Inflammatory macrophage treated with lipopolysaccharide for 1 hour (primary cell): ENCODE results near the gene HMGA1.

ENCODE experiments used
- DNase-seq, 2 donors: peaks; one replicate each; pipeline ENCODE4 v3.0.0-alpha.2; 2020 to 2022

HMGA1 gene

GRCh38 chr6:34223956-34224940 lies 12.4 kb upstream of the HMGA1 start:
- DNase-seq = peak; percentile 96 to 97

- no peak for DNase-seq
These were observed 11.1 kb upstream of the HMGA1 start for GRCh38 chr6:34225551-34225950.

- no peak for DNase-seq
These were observed 10.6 kb upstream of the HMGA1 start for GRCh38 chr6:34226066-34226465.

- peak; percentile 41 to 53 for DNase-seq
These were observed 9.7 kb upstream of the HMGA1 start for GRCh38 chr6:34226731-34227586.

GRCh38 chr6:34227761-34228421 lies 8.8 kb upstream of the HMGA1 start:
- DNase-seq = peak in 1 of 2 donors; percentile 60

GRCh38 chr6:34229877-34230276 lies 6.8 kb upstream of the HMGA1 start:
- no peak for DNase-seq

GRCh38 chr6:34230653-34231371 lies 5.9 kb upstream of the HMGA1 start:
- DNase-seq = peak; percentile 49 to 50

- DNase-seq = no peak
These were observed 4.9 kb upstream of the HMGA1 start for GRCh38 chr6:34231566-34232336.

- no peak for DNase-seq
These were observed 3.8 kb upstream of the HMGA1 start for GRCh38 chr6:34232901-34233300.

GRCh38 chr6:34233867-34234266 lies 2.8 kb upstream of the HMGA1 start:
- DNase-seq = no peak

- no peak for DNase-seq
These were observed 1.9 kb upstream of the HMGA1 start for GRCh38 chr6:34234667-34235306.

- DNase-seq = peak; percentile 56 to 60
These were observed 1.2 kb upstream of the HMGA1 start for GRCh38 chr6:34235307-34236130.

- DNase-seq = no peak
These were observed 586 bp upstream of the HMGA1 start for GRCh38 chr6:34236131-34236442.

- DNase-seq = no peak
These were observed 646 bp downstream of the HMGA1 start for GRCh38 chr6:34237316-34237721.

- DNase-seq = no peak
These were observed 1.3 kb downstream of the HMGA1 start for GRCh38 chr6:34237722-34238584.

GRCh38 chr6:34238585-34239499 lies 2.2 kb downstream of the HMGA1 start:
- DNase-seq = no peak

GRCh38 chr6:34239500-34239825 lies 2.8 kb downstream of the HMGA1 start:
- no peak for DNase-seq

- DNase-seq = no peak
These were observed 3.2 kb downstream of the HMGA1 start for GRCh38 chr6:34239893-34240292.
